ENCODE results near the gene RABL2B.

The RABL2B gene

GRCh38 chr22:50722048-50722701, 61.3 kb downstream of the RABL2B start:
- DNase-seq = no peak

GRCh38 chr22:50721257-50721844, 62.1 kb downstream of the RABL2B start:
- DNase-seq = no peak

DNA sequence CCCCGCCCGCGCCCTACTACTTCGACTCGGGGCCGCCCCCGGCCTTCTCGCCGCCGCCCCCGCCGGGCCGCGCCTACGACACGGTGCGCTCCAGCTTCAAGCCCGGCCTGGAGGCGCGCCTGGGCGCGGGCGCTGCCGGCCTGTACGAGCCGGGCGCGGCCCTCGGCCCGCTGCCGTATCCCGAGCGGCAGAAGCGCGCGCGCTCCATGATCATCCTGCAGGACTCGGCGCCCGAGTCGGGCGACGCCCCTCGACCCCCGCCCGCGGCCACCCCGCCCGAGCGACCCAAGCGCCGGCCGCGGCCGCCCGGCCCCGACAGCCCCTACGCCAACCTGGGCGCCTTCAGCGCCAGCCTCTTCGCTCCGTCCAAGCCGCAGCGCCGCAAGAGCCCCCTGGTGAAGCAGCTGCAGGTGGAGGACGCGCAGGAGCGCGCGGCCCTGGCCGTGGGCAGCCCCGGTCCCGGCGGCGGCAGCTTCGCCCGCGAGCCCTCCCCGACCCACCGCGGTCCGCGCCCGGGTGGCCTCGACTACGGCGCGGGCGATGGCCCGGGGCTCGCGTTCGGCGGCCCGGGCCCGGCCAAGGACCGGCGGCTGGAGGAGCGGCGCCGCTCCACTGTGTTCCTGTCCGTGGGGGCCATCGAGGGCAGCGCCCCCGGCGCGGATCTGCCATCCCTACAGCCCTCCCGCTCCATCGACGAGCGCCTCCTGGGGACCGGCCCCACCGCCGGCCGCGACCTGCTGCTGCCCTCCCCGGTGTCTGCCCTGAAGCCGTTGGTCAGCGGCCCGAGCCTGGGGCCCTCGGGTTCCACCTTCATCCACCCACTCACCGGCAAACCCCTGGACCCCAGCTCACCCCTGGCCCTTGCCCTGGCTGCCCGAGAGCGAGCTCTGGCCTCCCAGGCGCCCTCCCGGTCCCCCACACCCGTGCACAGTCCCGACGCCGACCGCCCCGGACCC, 62.9 kb downstream of the RABL2B start:
- no peak for DNase-seq

- DNase-seq = no peak
Measured at GRCh38 chr22:50719814-50720300, 63.6 kb downstream of the RABL2B start.

DNA sequence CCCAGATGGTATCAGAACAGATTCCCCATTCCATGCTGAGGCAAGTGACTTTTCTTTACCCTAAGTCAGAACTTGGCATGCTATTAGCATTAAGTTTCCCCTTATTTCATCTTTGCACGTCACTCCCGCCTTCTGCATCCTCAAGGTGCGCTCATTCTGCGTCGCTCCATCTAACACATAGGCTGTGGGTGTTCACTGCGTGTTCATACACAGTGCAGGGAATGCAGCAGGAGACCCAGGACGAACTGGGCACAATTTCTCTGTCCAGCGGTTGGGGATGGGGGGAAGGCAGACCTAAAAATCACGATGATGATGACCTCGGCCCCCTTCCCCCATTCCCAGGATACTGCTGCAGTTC, 65.1 kb downstream of the RABL2B start:
- DNase-seq = no peak

DNA sequence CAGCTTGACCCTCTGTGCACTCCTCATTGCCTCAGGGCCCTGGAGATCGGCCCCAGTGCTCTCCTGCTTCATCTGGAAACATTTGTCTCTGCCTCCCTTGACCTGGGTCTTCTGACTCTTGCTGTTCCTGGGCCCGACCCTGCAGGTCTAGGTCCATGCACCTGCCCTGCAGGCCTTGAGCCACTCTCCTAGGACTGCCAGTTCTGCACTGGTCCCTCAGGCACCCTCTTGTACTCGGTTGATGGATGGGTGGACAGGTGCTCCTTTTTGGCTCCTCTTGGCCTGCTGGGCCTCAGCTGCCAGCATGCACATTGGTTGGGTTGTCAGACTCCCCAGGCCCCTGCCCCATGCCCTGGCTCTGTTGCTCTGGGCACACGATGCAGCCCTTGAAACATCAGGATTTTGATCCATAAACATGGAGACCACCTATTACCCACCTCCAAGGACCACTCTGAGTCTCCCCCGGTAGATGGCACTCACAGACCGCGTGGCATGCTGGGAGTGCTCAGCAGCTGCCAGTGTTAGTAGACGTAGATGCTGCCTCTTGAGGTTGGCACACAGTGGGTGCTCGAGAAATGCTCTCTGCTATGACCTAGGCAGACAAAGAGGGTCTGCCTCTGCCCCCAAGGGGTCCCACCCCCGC, 65.6 kb downstream of the RABL2B start:
- no peak for DNase-seq
